ENCODE measurements around the gene USP28.

DNA sequence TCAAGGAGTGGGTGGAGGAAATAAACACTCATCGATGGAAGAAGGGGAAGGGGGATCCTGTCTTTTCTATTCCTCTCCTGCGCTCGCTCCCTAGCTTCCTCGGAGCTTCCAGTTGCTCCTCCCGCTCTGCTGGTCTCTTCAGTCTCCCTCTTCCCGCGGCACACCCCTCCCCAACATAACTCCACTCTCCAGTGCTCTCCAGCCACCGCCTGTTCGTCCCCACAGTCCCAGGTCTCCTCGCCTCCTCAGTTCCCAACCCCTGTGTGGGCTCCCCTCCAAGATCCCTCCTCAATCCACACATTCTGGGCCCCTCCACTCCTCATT, 102.3 kb downstream of the USP28 start:
- TF ChIP-seq POLR2AphosphoS5 (IDR thresholded peaks at IDR 0.05) (no peak), POLR2A (IDR thresholded peaks at IDR 0.05) (no peak)
